Hepatocyte (in vitro differentiated cells): ENCODE measurements around the gene PIWIL1.

Source experiments
- EZH2 ChIP-seq: fragments of 200-600 bp; sonication (generic); IDR thresholded peaks from 2 replicates; pipeline ENCODE4 v1.6.1; 2016; ENCODE audit warnings: antibody characterized with exemption, mild to moderate bottlenecking, borderline replicate concordance
- EZH2phosphoT487 ChIP-seq: fragments of 200-600 bp; sonication (generic); IDR thresholded peaks from one replicate; pipeline ENCODE4 v1.6.1; 2018; ENCODE audit warnings: antibody characterized with exemption, mild to moderate bottlenecking, low read depth, moderate library complexity; ENCODE audit not compliant: unreplicated experiment, severe bottlenecking
- TF ChIP-seq, protein P1 (sequence below): fragments of 200-600 bp; sonication (generic); IDR thresholded peaks from 2 replicates; pipeline ENCODE4 v1.5.1; 2016; ENCODE audit warnings: antibody characterized with exemption, mild to moderate bottlenecking; ENCODE audit not compliant: poor library complexity

DNA sequence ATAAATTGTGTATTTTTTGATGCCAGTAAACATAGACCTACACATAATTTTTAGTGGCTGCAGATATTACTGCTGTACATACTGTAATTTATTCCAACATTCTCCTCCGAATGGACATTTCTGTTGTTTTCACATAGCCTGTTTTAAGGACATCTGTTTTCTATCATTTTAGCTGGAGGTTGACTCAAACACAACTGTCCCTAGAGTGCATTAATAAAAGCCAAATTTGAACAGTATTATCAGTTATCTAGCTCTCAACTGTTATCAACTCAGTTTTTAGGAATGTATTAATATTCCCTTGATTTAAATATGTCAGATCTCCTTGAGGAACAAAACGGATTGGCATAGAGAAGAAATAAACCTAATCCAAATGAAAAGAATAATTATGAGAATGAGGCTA lies 17.2 kb upstream of the PIWIL1 start:
- TF ChIP-seq EZH2phosphoT487 (no peak), EZH2 (no peak)
- TF ChIP-seq, protein P1, sequence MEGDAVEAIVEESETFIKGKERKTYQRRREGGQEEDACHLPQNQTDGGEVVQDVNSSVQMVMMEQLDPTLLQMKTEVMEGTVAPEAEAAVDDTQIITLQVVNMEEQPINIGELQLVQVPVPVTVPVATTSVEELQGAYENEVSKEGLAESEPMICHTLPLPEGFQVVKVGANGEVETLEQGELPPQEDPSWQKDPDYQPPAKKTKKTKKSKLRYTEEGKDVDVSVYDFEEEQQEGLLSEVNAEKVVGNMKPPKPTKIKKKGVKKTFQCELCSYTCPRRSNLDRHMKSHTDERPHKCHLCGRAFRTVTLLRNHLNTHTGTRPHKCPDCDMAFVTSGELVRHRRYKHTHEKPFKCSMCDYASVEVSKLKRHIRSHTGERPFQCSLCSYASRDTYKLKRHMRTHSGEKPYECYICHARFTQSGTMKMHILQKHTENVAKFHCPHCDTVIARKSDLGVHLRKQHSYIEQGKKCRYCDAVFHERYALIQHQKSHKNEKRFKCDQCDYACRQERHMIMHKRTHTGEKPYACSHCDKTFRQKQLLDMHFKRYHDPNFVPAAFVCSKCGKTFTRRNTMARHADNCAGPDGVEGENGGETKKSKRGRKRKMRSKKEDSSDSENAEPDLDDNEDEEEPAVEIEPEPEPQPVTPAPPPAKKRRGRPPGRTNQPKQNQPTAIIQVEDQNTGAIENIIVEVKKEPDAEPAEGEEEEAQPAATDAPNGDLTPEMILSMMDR, result no peak
